Ectodermal cell (in vitro differentiated cells): ENCODE results near the gene RABGAP1L.
"Not testable (repeated sequence)": the region's sequence is repeated elsewhere in the genome, so short reads cannot be mapped to it uniquely, and the experiment has no call there.

Experiments used
- H3K27ac ChIP-seq: 2 replicates; pipeline ENCODE4 v1.7.0; 2013; ENCODE audit warnings: mild to moderate bottlenecking, low read depth, low read length; ENCODE audit not compliant: insufficient read depth, poor library complexity, severe bottlenecking
- H3K27me3 ChIP-seq: 2 replicates; pipeline ENCODE4 v1.7.0; 2013; ENCODE audit warnings: mild to moderate bottlenecking, low read length; ENCODE audit not compliant: insufficient read depth, control insufficient read depth, poor library complexity, severe bottlenecking
- H3K36me3 ChIP-seq: one replicate; pipeline ENCODE4 v1.7.0; 2013; ENCODE audit warnings: low read length; ENCODE audit not compliant: control insufficient read depth, insufficient read depth
- H3K4me1 ChIP-seq: one replicate; pipeline ENCODE4 v1.7.0; 2013; ENCODE audit warnings: low read length; ENCODE audit not compliant: control insufficient read depth, insufficient read depth
- H3K4me3 ChIP-seq: 2 replicates; pipeline ENCODE4 v1.7.0; 2013; ENCODE audit warnings: low read depth, low read length, control low read depth; ENCODE audit not compliant: insufficient read depth
- H3K9me3 ChIP-seq: 2 replicates; pipeline ENCODE4 v1.7.0; 2013; ENCODE audit warnings: mild to moderate bottlenecking, low read length, moderate library complexity; ENCODE audit not compliant: control insufficient read depth
- WGBS, 2 experiments: methylation state at CpG; one replicate each; pipeline ENCODE4 v1.1.7; 2013; ENCODE audit warnings: missing lambda C conversion rate in 2 of 2; 5-methylcytosine and 5-hydroxymethylcytosine counted together

RABGAP1L gene

DNA sequence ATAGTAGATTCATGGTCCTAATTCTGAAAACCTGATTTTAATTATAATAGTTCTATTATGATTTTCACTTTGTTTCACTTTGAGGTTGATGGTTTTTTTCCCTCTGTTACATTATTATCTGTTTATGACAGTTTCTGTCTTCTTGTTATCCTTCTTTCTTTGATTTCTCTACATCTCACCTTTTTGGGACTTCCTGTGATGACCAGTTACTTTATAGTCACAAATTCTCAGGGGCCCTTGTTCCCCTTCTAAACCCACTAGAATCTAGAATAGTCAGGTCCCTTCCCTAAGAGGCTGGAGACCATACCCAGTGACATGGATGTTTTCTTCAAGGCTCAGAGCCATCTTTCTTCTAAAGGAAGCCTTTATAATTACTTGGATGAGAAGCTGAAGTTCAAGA lies 526.9 kb downstream of the RABGAP1L start:
- Histone ChIP-seq H3K4me1 (no peaks in the 10 kb centered on the region), H3K27me3 (no peaks in the 10 kb centered on the region), H3K9me3 (no peaks in the 10 kb centered on the region), H3K4me3 (no peak overlapping the region), H3K36me3 (no peaks in the 10 kb centered on the region), H3K27ac (no peak overlapping the region)

DNA sequence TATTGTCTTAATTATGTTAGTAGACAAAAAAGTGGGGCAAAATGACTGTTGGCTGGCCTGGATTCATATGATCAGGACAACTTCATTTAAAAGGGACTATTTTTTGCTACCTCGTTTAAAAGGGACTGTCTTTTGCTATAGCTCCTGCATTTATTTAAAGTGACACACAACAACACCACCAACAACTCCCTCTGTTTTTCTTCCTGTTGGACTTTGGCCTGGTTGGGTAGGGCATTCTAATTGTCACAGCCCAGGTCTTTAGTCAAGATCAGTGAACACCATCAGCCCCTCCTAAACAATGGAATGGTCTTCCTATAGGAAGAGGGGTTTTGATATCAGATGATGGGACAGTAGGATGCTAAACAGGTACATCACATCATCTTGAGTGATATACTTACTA lies 530.2 kb downstream of the RABGAP1L start:
- no peaks in the 10 kb centered on the region for H3K36me3 ChIP-seq
- no peaks in the 10 kb centered on the region for H3K9me3 ChIP-seq
- H3K27ac ChIP-seq = no peak overlapping the region
- WGBS, 2 experiments = 87 to 93% methylated on average over 1 of the region's 1 CpG
- H3K4me1 ChIP-seq = no peaks in the 10 kb centered on the region
- H3K4me3 ChIP-seq = no peak overlapping the region
- no peaks in the 10 kb centered on the region for H3K27me3 ChIP-seq

DNA sequence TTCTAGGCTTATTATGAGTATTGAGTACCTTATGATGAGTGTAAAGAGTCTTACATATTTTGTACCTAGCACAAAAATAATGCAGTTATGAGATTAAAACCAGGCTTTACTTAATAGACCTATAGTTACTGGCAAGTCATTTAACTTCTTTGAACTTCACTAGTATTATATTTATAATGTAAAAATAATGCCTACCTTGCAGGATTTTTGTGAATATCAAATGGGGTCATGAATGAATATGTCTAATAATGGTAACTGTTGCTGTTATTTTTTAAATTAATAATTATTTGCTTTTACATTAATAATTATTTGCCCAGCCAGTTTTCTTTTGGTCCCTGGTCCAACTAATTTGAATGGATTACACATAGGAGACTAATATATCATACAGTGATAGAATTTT lies 530.9 kb downstream of the RABGAP1L start:
- no peak overlapping the region for H3K27ac ChIP-seq
- no peaks in the 10 kb centered on the region for H3K27me3 ChIP-seq
- H3K4me3 ChIP-seq = no peak overlapping the region
- H3K9me3 ChIP-seq = no peaks in the 10 kb centered on the region
- no peaks in the 10 kb centered on the region for H3K36me3 ChIP-seq
- no peaks in the 10 kb centered on the region for H3K4me1 ChIP-seq

DNA sequence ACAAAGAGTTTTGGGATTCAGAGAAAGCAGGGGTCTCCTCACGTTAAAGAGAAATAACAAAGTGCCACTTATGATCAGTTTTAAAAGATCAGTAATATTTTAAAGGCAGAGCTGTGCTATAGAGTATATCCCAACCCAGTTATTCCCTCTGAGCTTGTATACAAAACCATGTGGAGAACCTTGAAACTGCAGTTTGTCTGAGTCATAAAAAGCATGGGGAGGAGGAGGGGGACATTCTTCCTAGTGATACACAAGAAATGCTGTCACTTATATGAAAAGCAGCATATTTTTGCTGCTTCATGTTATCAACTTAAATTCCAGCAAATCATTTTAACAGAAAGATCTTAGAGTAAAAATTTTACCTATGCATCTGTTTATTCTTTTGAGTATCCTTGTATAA lies 533.0 kb downstream of the RABGAP1L start:
- WGBS, 2 experiments = 83 to 92% methylated on average over 1 of the region's 1 CpG
- H3K9me3 ChIP-seq = no peaks in the 10 kb centered on the region
- no peak overlapping the region for H3K27ac ChIP-seq
- no peaks in the 10 kb centered on the region for H3K4me1 ChIP-seq
- no peaks in the 10 kb centered on the region for H3K27me3 ChIP-seq
- H3K36me3 ChIP-seq = no peaks in the 10 kb centered on the region
- no peak overlapping the region for H3K4me3 ChIP-seq

DNA sequence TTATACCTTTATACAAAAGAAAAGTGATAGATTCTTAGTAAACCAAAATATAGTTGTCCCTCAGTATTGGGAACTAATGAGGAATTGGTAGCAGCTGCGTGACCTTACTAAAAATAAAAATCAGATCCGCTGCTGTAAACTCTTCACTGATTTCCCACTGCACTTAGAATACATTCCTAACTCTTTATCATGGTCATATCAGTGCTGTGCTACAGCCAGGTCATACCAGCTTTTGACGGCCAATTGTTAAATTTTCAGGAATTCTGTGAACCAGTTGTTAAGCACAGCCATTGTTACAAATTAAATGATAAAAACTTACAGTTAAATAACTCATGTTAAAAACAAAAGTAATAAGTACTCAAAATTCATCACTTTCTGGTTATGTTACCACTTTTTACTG lies 533.8 kb downstream of the RABGAP1L start:
- 70 to 79% methylated on average over 3 of the region's 3 CpGs for WGBS, 2 experiments
- Histone ChIP-seq H3K9me3 (no peaks in the 10 kb centered on the region), H3K27ac (no peak overlapping the region)

DNA sequence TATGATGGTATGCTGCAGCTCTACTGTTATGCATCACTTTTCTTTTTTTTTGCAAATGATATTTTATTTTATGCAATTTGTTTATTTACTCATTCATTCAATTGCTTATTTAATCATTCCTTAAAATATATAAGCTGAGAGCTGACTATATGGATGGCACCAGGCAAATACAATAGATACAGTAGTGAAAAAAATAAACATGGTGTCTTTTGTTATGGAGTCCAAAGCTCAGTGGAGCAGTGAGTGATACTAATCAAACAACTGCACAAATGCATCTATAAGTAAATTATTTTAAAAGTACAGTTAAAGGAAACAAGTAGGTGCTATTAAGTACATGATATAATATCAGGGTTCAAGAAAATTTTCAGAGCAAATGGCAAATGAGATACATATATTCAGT lies 534.2 kb downstream of the RABGAP1L start:
- not testable (repeated sequence) for H3K36me3 ChIP-seq, H3K4me3 ChIP-seq, H3K4me1 ChIP-seq, H3K9me3 ChIP-seq, H3K27ac ChIP-seq, H3K27me3 ChIP-seq

More for the DNA sequence above, 533.8 kb downstream of the RABGAP1L start:
- no peaks in the 10 kb centered on the region for H3K4me1 ChIP-seq
- no peaks in the 10 kb centered on the region for H3K27me3 ChIP-seq
- H3K36me3 ChIP-seq = no peaks in the 10 kb centered on the region
- no peak overlapping the region for H3K4me3 ChIP-seq

DNA sequence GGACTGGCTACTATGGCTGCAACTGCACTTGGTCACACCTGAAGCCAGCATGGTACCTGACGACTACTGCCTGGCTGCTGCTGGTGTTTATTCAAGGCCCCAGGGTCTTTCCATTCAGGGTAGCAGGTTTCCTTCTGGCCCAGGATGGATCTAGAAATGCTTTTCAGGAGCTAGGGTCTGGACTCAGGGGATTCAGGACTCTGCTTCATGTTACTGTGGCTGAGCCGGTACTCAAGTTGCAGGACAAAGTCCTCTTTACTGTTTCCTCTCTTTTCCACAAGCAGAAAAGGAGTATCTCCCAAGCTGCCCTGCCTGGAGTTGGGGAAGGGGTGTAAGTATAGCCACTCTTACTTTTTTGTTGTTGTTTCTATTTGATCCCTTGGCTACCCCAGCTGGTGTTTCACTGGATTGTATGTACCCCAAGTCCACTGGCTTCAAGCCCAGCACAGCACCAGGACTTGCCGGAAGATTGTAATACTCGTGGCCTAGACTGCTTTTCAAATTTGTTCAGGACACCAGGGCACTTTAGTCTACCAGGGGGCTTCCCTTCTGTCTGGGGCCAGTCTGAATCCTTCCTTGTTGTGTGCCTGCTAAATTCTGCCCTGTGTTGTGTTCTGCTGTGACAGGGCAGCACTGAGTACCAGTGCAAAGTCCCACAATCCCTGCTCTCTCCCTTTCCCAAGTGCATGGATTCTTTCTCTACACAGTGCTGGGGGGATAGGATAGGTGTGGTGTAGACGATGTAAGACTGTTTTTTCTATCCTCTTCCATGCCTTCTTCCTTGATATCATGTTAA lies 536.9 kb downstream of the RABGAP1L start:
- 92 to 95% methylated on average over 4 to 5 of the region's 5 CpGs for WGBS, 2 experiments
- H3K4me1 ChIP-seq = no peaks in the 10 kb centered on the region
- no peaks in the 10 kb centered on the region for H3K9me3 ChIP-seq
- no peaks in the 10 kb centered on the region for H3K27me3 ChIP-seq
- H3K27ac ChIP-seq = no peak overlapping the region
- H3K36me3 ChIP-seq = no peaks in the 10 kb centered on the region
- no peak overlapping the region for H3K4me3 ChIP-seq

DNA sequence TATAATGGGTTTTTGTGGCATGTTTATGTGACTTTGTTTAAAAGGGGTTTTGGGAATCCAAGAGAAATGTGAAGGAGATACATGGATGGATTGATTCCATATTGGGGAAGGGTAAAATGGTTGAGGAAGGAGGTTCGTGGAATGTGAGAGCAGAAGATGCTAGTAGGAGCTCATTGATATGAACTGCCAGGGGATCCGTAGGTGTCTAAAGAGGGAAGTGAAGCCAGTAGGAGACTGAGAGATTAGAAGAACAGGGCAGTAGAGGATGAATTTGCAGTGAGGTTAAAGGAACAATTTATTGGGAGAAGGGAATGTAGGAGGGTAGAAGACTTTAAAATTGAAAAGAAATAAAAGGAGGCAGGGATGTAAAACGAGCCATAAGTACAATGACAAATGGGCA lies 541.0 kb downstream of the RABGAP1L start:
- no peak overlapping the region for H3K27ac ChIP-seq
- H3K4me3 ChIP-seq = no peak overlapping the region
- no peaks in the 10 kb centered on the region for H3K4me1 ChIP-seq
- no peaks in the 10 kb centered on the region for H3K27me3 ChIP-seq
- no peaks in the 10 kb centered on the region for H3K36me3 ChIP-seq
- 76 to 83% methylated on average over 3 of the region's 3 CpGs for WGBS, 2 experiments
- no peaks in the 10 kb centered on the region for H3K9me3 ChIP-seq

DNA sequence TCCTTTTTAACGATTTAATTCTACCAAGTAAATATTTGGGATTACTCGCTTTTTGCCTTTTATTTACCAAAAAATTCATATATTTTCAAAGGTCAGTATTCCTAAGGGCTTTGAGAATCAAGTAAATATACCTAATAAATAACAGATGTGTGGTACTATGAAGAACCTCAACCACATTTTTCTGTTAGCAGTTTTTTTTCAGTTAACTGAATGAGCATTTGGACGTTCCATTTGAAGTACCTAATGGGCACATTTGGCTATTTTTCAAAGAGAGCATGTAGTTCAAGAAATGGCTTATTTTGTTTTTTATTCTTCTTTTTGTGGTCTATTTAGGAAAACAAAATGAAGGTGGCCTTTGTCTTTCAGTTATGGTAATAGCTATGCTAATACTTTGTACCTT lies 541.5 kb downstream of the RABGAP1L start:
- H3K36me3 ChIP-seq = no peaks in the 10 kb centered on the region
- no peaks in the 10 kb centered on the region for H3K4me1 ChIP-seq
- no peaks in the 10 kb centered on the region for H3K27me3 ChIP-seq
- no peaks in the 10 kb centered on the region for H3K9me3 ChIP-seq
- no peak overlapping the region for H3K27ac ChIP-seq
- H3K4me3 ChIP-seq = no peak overlapping the region
- WGBS, 2 experiments = 89 to 92% methylated on average over 1 to 3 of the region's 3 CpGs

DNA sequence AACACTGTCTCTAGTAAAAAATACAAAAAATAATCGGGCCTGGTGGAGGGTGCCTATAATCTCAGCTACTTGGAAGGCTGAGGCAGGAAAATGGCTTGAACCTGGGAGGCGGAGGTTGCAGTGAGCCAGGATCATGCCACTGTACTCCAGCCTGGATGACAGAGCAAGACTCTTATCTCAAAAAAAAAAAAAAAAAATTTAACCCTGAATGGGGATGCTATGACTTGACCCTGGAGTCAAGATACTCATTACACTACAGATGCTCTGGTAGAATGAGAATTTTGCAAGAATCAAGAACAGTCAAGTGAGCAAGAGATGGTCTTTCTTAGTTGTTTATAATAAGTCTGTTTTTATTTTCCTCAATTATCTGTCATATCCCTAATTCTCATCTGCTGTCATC lies 542.2 kb downstream of the RABGAP1L start:
- Histone ChIP-seq H3K4me1 (no peaks in the 10 kb centered on the region), H3K9me3 (no peaks in the 10 kb centered on the region), H3K36me3 (no peaks in the 10 kb centered on the region), H3K27me3 (no peaks in the 10 kb centered on the region), H3K4me3 (no peak overlapping the region), H3K27ac (no peak overlapping the region)
- WGBS, 2 experiments = 91 to 99% methylated on average over 2 of the region's 2 CpGs

DNA sequence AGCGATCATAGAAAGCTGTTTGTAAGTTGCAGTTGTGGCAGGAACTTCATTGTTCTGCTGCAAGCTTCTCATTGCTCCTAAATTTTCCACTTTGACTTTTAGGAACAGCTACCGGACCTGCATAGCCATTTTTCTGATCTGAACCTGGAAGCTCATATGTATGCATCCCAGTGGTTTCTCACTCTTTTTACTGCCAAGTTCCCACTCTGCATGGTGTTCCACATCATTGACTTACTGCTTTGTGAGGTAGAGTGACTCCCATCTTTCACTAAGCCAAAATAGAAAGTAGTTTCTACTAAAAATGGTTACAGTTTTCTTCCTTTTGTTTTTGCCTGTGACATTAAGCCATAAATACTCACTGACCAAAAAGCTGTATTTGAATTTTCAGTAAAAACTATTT lies 542.7 kb downstream of the RABGAP1L start:
- Histone ChIP-seq H3K36me3 (no peaks in the 10 kb centered on the region), H3K4me1 (no peaks in the 10 kb centered on the region), H3K4me3 (no peak overlapping the region), H3K27me3 (no peaks in the 10 kb centered on the region), H3K9me3 (no peaks in the 10 kb centered on the region), H3K27ac (no peak overlapping the region)
- 92 to 95% methylated on average over 2 of the region's 2 CpGs for WGBS, 2 experiments
